ENCODE measurements around the gene FLNB.
A peak's percentile ranks its signal among the peaks of the same experiment; 100 is the strongest.

Gene FLNB

DNA sequence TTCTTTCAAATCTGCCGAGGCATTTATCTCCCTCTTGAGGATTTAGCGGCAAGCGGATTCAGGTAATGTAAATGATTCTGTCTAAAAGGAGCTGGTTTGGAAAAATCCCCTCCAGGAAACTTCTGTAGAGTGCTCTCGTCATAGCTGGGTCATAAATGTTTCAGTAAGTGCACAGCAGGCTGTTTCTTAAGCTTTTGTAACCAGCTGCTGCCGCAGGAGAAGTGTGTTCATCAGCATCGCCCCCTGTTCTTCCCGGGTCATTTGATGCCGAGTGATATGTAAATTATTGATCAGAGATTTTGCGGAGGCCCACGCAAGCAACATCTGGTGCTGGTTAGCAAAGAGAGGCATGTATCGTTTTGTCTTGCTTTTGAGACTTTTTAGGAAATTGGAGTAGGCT, 149.5 kb downstream of the FLNB start:
- TF ChIP-seq, protein P1, sequence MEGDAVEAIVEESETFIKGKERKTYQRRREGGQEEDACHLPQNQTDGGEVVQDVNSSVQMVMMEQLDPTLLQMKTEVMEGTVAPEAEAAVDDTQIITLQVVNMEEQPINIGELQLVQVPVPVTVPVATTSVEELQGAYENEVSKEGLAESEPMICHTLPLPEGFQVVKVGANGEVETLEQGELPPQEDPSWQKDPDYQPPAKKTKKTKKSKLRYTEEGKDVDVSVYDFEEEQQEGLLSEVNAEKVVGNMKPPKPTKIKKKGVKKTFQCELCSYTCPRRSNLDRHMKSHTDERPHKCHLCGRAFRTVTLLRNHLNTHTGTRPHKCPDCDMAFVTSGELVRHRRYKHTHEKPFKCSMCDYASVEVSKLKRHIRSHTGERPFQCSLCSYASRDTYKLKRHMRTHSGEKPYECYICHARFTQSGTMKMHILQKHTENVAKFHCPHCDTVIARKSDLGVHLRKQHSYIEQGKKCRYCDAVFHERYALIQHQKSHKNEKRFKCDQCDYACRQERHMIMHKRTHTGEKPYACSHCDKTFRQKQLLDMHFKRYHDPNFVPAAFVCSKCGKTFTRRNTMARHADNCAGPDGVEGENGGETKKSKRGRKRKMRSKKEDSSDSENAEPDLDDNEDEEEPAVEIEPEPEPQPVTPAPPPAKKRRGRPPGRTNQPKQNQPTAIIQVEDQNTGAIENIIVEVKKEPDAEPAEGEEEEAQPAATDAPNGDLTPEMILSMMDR (conservative IDR thresholded peaks at IDR 0.05; ENCODE audit: low read depth) = no peak
- ChIA-PET CTCF (interaction anchor here (0.7 kb wide), 1 partner anchor 22 kb away, joined by 5 read pairs; no protein-coding TSS in a partner anchor), POLR2A (ENCODE audit: low non-redundant PET) (no interaction called here)
- no peak overlapping the region for H3K27ac ChIP-seq
- no peak for DNase-seq (ENCODE audit: low spot score)

DNA sequence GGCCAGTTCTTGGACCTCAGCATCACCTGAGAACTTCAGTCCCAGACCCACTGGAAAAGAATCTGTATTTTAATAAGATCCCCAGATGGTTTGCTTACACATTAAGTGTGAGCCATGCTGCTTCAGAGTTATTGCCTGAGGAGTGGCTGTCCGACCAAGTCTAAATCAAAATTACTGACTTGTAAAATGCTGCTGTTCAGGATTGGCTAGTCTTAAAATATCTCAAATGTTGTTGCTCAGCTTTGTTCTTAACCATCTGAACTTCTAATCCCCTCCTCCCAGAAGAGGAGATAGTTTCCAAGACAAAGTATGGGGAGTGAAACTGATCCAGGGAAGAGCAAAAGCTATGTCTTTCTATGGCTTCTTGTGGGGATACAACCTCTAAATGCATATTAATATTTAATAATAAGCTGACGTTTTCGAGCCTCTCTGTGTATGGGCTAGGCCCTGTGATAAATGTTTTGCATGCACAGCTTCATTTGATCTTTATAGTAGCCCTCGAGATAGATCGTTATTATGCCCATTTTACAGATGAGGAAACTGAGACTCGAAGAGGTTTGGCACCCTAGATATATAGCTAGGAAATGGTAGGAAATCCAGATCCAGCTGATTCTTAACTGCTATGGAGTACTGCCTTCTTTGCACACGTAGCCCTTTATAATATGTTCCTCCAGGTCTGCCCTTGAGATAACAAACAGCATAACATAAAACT, 150.4 kb downstream of the FLNB start:
- TF ChIP-seq, protein P1 (conservative IDR thresholded peaks at IDR 0.05; ENCODE audit: low read depth) = no peak
- POLR2A ChIA-PET (ENCODE audit: low non-redundant PET) = no interaction called here
- DNase-seq (ENCODE audit: low spot score) = no peak
- CTCF ChIA-PET = no interaction called here
- H3K27ac ChIP-seq = no peak overlapping the region

DNA sequence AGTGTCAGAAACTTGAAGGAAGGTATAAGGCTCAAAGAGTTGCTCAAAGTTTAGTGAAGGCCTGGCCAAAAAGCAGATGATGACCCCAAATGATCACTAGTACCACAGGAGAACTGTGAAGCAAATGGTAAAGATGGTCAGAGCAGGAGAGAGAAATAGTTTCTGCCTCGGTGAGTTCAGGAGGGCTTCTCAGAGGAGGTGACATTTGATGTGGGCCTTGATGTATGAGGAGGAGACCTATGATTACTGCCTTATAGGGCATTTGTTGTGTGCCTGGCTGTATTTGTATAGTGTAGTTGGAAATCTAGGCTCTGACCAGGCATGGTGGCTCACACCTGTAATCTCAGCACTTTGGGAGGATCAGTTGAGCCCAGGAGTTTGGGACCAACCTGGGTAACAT, 152.2 kb downstream of the FLNB start:
- TF ChIP-seq, protein P1 (conservative IDR thresholded peaks at IDR 0.05; ENCODE audit: low read depth) = no peak
- ChIA-PET POLR2A (ENCODE audit: low non-redundant PET) (no interaction called here), CTCF (no interaction called here)
- no peak for DNase-seq (ENCODE audit: low spot score)
- peak overlapping the region; percentile 76 for H3K27ac ChIP-seq

DNA sequence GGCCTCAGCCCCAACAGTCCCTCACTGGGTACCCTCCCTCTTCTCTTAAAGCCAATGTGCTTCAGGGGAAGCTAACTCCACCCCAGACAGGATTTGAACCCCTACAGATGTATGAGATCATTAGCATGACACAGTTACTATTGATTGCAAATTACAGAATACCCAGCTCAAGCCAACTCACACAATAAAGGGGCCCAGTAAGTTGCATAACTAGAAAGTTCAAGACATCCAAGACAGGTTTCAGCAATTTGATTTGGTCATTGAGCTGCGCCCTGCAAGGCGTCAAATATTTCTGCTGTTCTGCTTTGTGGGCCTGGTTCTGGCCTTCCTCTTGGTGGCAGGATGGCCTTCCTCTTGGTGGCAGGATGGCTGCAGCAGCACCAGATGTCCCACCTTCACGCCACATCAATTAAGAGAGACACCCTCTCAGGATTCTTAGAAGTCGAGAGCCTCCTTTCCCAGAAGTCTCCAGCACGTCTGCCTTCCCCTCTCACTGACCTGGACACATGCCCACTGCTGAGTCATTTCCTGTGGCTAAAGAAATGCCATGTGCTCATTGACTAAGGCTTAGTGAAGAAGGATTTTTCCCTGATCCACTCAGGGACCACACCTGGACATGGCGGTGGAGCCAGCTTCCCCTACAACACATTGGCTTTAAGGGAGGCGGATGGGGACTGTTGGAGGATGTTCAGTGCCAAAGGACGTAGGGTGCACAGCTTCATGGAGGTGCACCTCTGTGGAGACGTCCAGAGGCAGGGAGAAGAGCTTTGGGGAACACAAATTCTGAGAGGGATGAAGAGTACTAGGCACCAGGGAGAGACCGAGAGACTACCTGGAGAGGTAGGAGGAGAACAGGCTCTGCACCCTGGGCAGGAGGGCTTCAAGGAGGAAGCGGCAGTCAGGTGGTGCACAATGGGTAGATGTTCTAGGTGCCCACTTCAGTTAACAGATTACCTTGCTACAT, 153.5 kb downstream of the FLNB start:
- CTCF ChIA-PET = interaction anchor here (1.0 kb wide), 1 partner anchor 16 kb away, joined by 3 read pairs; no protein-coding TSS in a partner anchor
- peak; percentile 82 for DNase-seq (ENCODE audit: low spot score)
- POLR2A ChIA-PET (ENCODE audit: low non-redundant PET) = no interaction called here
- H3K27ac ChIP-seq = peak overlapping the region; percentile 76
- TF ChIP-seq, protein P1 (conservative IDR thresholded peaks at IDR 0.05; ENCODE audit: low read depth) = no peak

DNA sequence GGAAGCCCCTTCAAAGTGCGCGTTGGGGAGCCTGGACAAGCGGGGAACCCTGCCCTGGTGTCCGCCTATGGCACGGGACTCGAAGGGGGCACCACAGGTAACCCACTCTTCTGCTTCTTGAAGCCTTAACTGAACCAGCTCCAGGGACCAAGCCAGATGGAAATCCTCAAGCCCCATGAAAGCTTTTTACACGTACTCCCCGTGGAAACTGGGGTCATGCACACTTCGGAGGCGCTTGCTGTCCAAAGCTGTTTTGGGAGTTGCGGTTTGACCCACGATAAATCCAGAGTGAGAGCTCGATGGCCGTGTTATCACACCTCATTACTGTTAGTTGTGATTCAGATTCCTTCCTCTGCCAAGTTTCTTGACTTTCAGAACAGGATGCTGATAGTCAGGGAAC, 155.0 kb downstream of the FLNB start:
- ChIA-PET POLR2A (ENCODE audit: low non-redundant PET) (no interaction called here), CTCF (no interaction called here)
- DNase-seq (ENCODE audit: low spot score) = no peak
- peak overlapping the region; percentile 40 for H3K27ac ChIP-seq
- TF ChIP-seq, protein P1 (conservative IDR thresholded peaks at IDR 0.05; ENCODE audit: low read depth) = no peak

DNA sequence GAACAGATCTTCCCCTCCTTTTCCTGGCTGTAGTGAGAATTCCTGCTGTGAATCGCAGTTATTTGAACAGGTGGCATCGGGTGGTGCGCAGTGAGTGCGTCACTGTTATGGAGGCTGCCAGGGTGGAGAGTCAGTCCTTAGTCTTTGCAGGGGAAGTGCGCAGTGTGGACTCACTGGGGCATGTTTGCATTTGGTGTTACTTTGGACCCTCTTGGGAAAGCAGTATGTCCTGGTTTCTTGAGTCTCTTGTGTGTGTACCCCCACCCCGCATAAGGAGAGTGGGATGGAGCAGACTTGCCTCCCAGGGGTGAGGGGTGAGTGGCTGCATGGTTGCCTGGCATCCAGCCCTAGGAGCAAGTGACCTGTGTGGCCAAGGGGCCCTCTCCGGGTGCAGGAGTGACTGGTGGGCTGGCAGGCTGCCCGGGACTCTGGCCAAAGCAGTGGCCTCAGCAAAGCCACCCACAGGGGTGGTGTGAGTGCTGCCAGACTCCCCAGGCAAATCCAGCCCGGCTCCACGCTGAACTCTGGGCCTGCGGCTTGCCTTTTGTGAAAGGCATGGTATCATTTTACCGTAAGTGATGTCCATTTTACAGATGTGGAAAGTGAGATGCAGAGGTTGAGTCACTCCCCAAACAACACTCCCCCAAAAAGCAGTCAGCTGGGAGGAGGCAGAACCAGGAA, 156.1 kb downstream of the FLNB start:
- ChIA-PET POLR2A (ENCODE audit: low non-redundant PET) (no interaction called here), CTCF (interaction anchor here (0.6 kb wide), 1 partner anchor 13 kb away, joined by 3 read pairs; no protein-coding TSS in a partner anchor)
- peak overlapping the region; percentile 63 for H3K27ac ChIP-seq
- DNase-seq (ENCODE audit: low spot score) = no peak
- TF ChIP-seq, protein P1 (conservative IDR thresholded peaks at IDR 0.05; ENCODE audit: low read depth) = no peak
